OCI-LY7 (cell line): ENCODE measurements around the gene SWSAP1. TPM values are rescaled to one million over a fixed set of nuclear protein-coding genes. Genes with fewer than 3 reads are reported as not detected.

Source experiments
- BruUV-seq: library from RNA; stranded (reverse); fragments of 400-500 nt; replicated peaks from 2 replicates; lab custom pipeline; 2021; lab: Mats Ljungman, UMichigan
- CTCF ChIA-PET: fragments of 300-600 bp; sonication (Branson Sonifier 250); formaldehyde crosslinking; loops from one replicate; lab custom pipeline; 2022; ENCODE audit warnings: antibody characterized with exemption; ENCODE audit not compliant: unreplicated experiment; lab: Charles Lee
- POLR2A ChIA-PET: fragments of 300-600 bp; sonication (Branson Sonifier 250); formaldehyde crosslinking; loops from one replicate; lab custom pipeline; 2022; ENCODE audit warnings: antibody characterized with exemption; lab: Charles Lee
- DNase-seq: peaks from one replicate; pipeline ENCODE4 v3.0.0-alpha.2; 2015; ENCODE audit warnings: low spot score
- H2AFZ ChIP-seq: fragments of 200-600 bp; sonication (generic), shearing (Covaris generic); 2 replicates; pipeline ENCODE4 v1.6.1; 2014; ENCODE audit warnings: mild to moderate bottlenecking, antibody characterized with exemption, low read length, moderate library complexity
- H3K27ac ChIP-seq: fragments of 200-600 bp; sonication (generic); 2 replicates; pipeline ENCODE4 v1.5.1; 2014; ENCODE audit warnings: mixed run types, low read depth, mild to moderate bottlenecking, moderate library complexity, low read length, inconsistent platforms; ENCODE audit not compliant: poor library complexity, severe bottlenecking
- H3K36me3 ChIP-seq: fragments of 200-600 bp; sonication (generic); 2 replicates; pipeline ENCODE4 v1.6.1; 2014; ENCODE audit warnings: mild to moderate bottlenecking, antibody characterized with exemption, low read length, moderate library complexity, mixed read lengths; ENCODE audit not compliant: insufficient read depth
- H3K4me1 ChIP-seq: fragments of 200-600 bp; sonication (generic); 2 replicates; pipeline ENCODE4 v1.5.1; 2014; ENCODE audit warnings: mild to moderate bottlenecking, low read length; ENCODE audit not compliant: insufficient read depth, poor library complexity, severe bottlenecking
- H3K4me2 ChIP-seq: fragments of 200-600 bp; sonication (generic); 2 replicates; pipeline ENCODE4 v1.6.1; 2014; ENCODE audit warnings: mild to moderate bottlenecking, low read length
- H3K4me3 ChIP-seq: fragments of 200-600 bp; sonication (generic); 2 replicates; pipeline ENCODE4 v1.5.1; 2014; ENCODE audit warnings: mild to moderate bottlenecking, low read depth, low read length; ENCODE audit not compliant: poor library complexity, severe bottlenecking
- H3K79me2 ChIP-seq: fragments of 200-600 bp; sonication (generic); 2 replicates; pipeline ENCODE4 v1.6.1; 2016; ENCODE audit warnings: low read depth, mild to moderate bottlenecking, low read length, moderate library complexity, mixed read lengths; ENCODE audit not compliant: insufficient read depth
- H3K9me2 ChIP-seq: fragments of 200-600 bp; sonication (generic); 2 replicates; pipeline ENCODE4 v1.6.1; 2016; ENCODE audit warnings: mild to moderate bottlenecking, low read length, mixed read lengths; ENCODE audit not compliant: insufficient read depth
- H3K9me3 ChIP-seq: fragments of 200-600 bp; sonication (generic); 2 replicates; pipeline ENCODE4 v1.6.1; 2014; ENCODE audit warnings: mild to moderate bottlenecking, mixed run types, low read length, mixed read lengths
- H4K20me1 ChIP-seq: fragments of 200-600 bp; sonication (generic); 2 replicates; pipeline ENCODE4 v1.6.1; 2014; ENCODE audit warnings: mild to moderate bottlenecking, antibody characterized with exemption, low read length, moderate library complexity, mixed read lengths; ENCODE audit not compliant: insufficient read depth
- CTCF ChIP-seq: fragments of 200-600 bp; sonication (generic); conservative IDR thresholded peaks from 2 replicates; pipeline ENCODE4 v1.5.1; 2014; ENCODE audit warnings: mild to moderate bottlenecking, antibody characterized with exemption, low read length, moderate library complexity, mixed read lengths
- EZH2phosphoT487 ChIP-seq: fragments of 200-600 bp; sonication (generic); IDR thresholded peaks from 2 replicates; pipeline ENCODE4 v1.6.1; 2018; ENCODE audit warnings: low read depth, borderline replicate concordance, mild to moderate bottlenecking, mixed run types, antibody characterized with exemption, low read length, moderate library complexity, mixed read lengths
- intact Hi-C: fragments of 100-400 bp; cut with micrococcal nuclease; formaldehyde crosslinking; loops from one replicate; pipeline ENCODE4 v1.10.0; 2022; ENCODE audit not compliant: unreplicated experiment
- total RNA-seq, 2 experiments: library from RNA; depleted of rRNA in 1 of 2; stranded (reverse); fragments of >200 nt in 1 of 2; shearing (Covaris generic) in 1 of 2; gene quantifications; 2 replicates each; pipeline ENCODE4 v1.2.3, GENCODE V29; 2014 to 2022

SWSAP1 gene
- total RNA-seq, 2 experiments from 2014 or later: 5.6 to 6.8 TPM

DNA sequence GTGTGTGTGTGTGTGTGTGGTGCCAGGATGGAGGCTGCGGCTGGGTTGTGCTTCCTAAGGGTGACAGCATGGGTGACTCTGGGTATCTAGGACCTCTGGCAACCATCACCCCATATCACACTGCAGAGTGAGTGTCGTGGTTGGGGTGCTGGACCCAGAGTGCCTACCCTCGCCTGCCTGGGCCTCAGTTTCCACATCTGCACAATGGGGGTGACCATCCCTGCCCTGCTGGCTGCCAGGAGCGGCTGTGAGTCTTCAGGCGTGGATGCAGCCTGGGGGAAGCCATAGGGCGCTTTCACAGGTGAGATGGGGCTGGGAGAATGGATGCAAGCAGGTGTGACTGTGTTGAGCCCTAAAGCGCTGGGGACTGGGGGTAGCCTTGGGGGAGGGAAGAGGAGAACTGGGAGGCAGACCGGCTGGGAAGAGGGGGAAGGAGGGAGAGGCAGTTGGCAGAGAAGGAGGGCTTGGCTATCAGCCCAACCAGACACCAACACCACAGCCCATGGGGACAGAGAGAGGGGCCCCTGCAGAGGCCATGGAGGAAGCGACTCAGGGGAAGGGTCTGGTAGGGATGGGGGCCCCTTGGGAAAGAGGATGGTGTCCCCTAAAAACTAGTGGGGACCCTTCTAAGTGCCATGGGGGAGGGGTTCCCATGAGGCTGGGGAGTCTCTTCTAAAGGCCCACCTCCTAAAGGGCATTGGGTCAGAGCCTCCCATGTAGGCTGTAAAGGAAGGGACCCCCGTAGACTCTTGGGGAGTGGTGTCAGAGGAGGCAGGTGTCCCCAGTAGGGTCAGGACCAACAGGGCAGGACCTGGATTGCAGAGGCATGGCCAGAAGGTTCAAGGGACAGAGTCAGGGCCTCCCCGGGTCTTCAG, 17.6 kb upstream of the SWSAP1 start:
- Histone ChIP-seq H3K27ac (no peak overlapping the region), H3K36me3 (no peaks in the 10 kb centered on the region), H3K4me1 (no peaks in the 10 kb centered on the region), H4K20me1 (no peaks in the 10 kb centered on the region), H2AFZ (no peak overlapping the region), H3K4me3 (no peak overlapping the region), H3K9me2 (no peaks in the 10 kb centered on the region), H3K4me2 (no peak overlapping the region), H3K79me2 (no peaks in the 10 kb centered on the region), H3K9me3 (no peaks in the 10 kb centered on the region)
- intact Hi-C loops: no loop called here
- TF ChIP-seq EZH2phosphoT487 (no peak), CTCF (no peak)
- no peak for DNase-seq
- POLR2A ChIA-PET: no interaction called here
- no TSS peak for BruUV-seq
- CTCF ChIA-PET: no interaction called here

GRCh38 chr19:11359421-11359820, 15.0 kb upstream of the SWSAP1 start:
- CTCF ChIA-PET: no interaction called here
- H3K79me2 ChIP-seq: no peaks in the 10 kb centered on the region
- no peak overlapping the region for H3K27ac ChIP-seq
- no peak overlapping the region for H3K4me2 ChIP-seq
- H3K4me3 ChIP-seq: no peak overlapping the region
- intact Hi-C loops: no loop called here
- H4K20me1 ChIP-seq: no peaks in the 10 kb centered on the region
- no peaks in the 10 kb centered on the region for H3K4me1 ChIP-seq
- no peaks in the 10 kb centered on the region for H3K9me3 ChIP-seq
- TF ChIP-seq CTCF (no peak), EZH2phosphoT487 (no peak)
- H3K9me2 ChIP-seq: no peaks in the 10 kb centered on the region
- no peaks in the 10 kb centered on the region for H3K36me3 ChIP-seq
- BruUV-seq: no TSS peak
- no peak overlapping the region for H2AFZ ChIP-seq
- no peak for DNase-seq
- POLR2A ChIA-PET: interaction anchor here (0.7 kb wide), 1 partner anchor 38 kb away, joined by 4 read pairs; no protein-coding TSS in a partner anchor

DNA sequence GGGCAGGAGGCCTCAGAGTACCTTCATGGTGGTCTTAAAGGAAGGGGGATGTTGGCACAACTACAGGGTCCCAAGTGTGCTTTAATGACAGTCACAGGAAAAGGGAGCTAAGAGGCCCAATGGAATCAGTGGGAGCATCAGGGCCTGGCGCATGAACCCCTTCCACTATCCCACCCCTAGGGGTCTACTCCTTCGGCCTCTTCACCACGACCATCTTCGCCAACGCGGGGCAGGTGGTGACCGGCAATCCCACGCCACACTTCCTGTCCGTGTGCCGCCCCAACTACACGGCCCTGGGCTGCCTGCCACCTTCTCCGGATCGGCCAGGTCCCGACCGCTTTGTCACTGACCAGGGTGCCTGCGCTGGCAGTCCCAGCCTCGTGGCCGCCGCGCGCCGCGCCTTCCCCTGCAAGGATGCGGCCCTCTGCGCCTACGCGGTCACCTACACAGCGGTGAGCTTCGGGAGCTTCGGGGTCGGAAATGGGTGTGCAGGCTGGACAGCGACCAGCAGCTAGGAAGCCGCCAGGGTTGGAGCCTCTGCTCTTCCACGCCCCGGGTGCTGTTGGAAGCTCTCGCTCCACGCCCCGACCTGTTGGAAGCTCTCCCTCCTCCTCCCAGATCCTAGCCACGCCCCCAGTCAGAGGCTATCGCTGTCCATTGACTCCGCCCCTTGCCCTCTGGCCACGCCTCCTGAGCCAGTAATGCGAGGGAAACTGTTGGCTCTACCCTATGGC, 13.3 kb upstream of the SWSAP1 start:
- POLR2A ChIA-PET: interaction anchor here (1.1 kb wide), 1 partner anchor 12 kb away, joined by 3 read pairs; no protein-coding TSS in a partner anchor
- Histone ChIP-seq H3K9me2 (no peaks in the 10 kb centered on the region), H3K4me3 (no peak overlapping the region), H3K4me1 (no peaks in the 10 kb centered on the region), H2AFZ (no peak overlapping the region), H4K20me1 (no peaks in the 10 kb centered on the region), H3K36me3 (no peaks in the 10 kb centered on the region), H3K27ac (no peak overlapping the region), H3K9me3 (no peaks in the 10 kb centered on the region), H3K4me2 (no peak overlapping the region), H3K79me2 (no peaks in the 10 kb centered on the region)
- no TSS peak for BruUV-seq
- CTCF ChIA-PET: no interaction called here
- no peak for DNase-seq
- TF ChIP-seq EZH2phosphoT487 (no peak), CTCF (no peak)
- intact Hi-C loops: no loop called here
